Ovary (tissue), 9 donors: Measurements from ENCODE around the gene VPS52. TPM values are rescaled to one million over a fixed set of nuclear protein-coding genes. Genes with fewer than 3 reads are reported as not detected.

ENCODE experiments used
- DNase-seq, 5 donors: peaks; one replicate each; pipeline ENCODE4 v3.0.0-alpha.2; 2019 to 2020
- H3K27ac ChIP-seq, 2 donors: fragments of 200-600 bp; one replicate each; pipeline versions ENCODE4 v1.5.1 to v1.8.0; 2019 to 2022
- H3K27me3 ChIP-seq: fragments of 200-600 bp; one replicate; pipeline ENCODE4 v1.8.0; 2022
- H3K36me3 ChIP-seq: fragments of 200-600 bp; sonication (generic); one replicate; pipeline ENCODE4 v1.5.1; 2019
- H3K4me1 ChIP-seq: one replicate; pipeline ENCODE4 v1.8.1; 2013; ENCODE audit warnings: mild to moderate bottlenecking, moderate library complexity; ENCODE audit not compliant: insufficient read depth
- H3K4me3 ChIP-seq: fragments of 200-600 bp; sonication (generic); one replicate; pipeline ENCODE4 v1.5.1; 2017
- H3K9me3 ChIP-seq, 2 donors: fragments of 200-600 bp in 1 of 2; sonication (generic) in 1 of 2; one replicate each; pipeline versions ENCODE4 v1.5.1 to v1.8.1; 2013 to 2019; ENCODE audit warnings: mild to moderate bottlenecking in 1 of 2, moderate library complexity in 1 of 2
- CTCF ChIP-seq, 3 donors: fragments of 450-650 bp in 2 of 3; fragments of 200-600 bp in 1 of 3; IDR thresholded peaks; one replicate each; pipeline versions ENCODE4 v1.5.1 to v1.8.0; 2016 to 2022; ENCODE audit warnings: antibody characterized with exemption in 3 of 3, mild to moderate bottlenecking in 1 of 3
- EP300 ChIP-seq: sonication (generic); formaldehyde crosslinking; IDR thresholded peaks from one replicate; pipeline ENCODE4 v1.6.1; 2017; ENCODE audit warnings: antibody characterized with exemption
- POLR2A ChIP-seq: fragments of 450-650 bp; IDR thresholded peaks from one replicate; pipeline ENCODE4 v1.6.1; 2017; ENCODE audit warnings: antibody characterized with exemption, mild to moderate bottlenecking, moderate library complexity
- WGBS, 3 donors: extraction: QIAGEN DNeasy Blood & Tissue Kit in 1 of 3; methylation state at CpG; one replicate each; pipeline versions ENCODE4 v1.1.5 to v1.1.7; 2013 to 2017; 5-methylcytosine and 5-hydroxymethylcytosine counted together
- intact Hi-C, 4 donors: fragments of 100-400 bp; cut with DNase I; formaldehyde crosslinking; loops; one replicate each; pipeline versions ENCODE4 v1.11.0 to v1.15.1; 2022 to 2023
- polyA plus RNA-seq, 2 donors: library from polyadenylated mRNA; stranded (reverse); fragments of 200-250 nt in 1 of 2; fragments of 350-450 nt in 1 of 2; fragmentation: Illumina TruSeq in 1 of 2; extraction: RNeasy Lipid Tissue Mini Kit (QIAGEN cat#74804) in 1 of 2; gene quantifications; one replicate each; pipeline ENCODE4 v1.2.3, GENCODE V29; 2013 to 2014
- total RNA-seq, 7 donors: library from RNA; depleted of rRNA in 2 of 7; stranded (reverse); fragments of >200 nt in 2 of 7; fragmentation: NEBNext Ultra II Directional in 3 of 7; extraction: Animal tissue kit (Norgen Biotek cat#: 25700) in 3 of 7; gene quantifications; one replicate each; pipeline versions ENCODE4 v1.1.0 to v1.2.4, GENCODE V29; 2016 to 2023
- donor health status: DM: no; HTN: no; CAD: no; lungs with moderate emphysema.
- donor health status: DM: no; HTN: no; CAD: no.
- donor health status: Bipolar disorder and iron deficiency.
- donor health status: DM: yes; HTN: yes; CAD: no.
- donor health status: DM: no; HTN: no; CAD: no.
- donor health status: DM: yes; HTN: yes; CAD: no.

Gene VPS52
- total and polyA plus RNA-seq, 9 donors, result 24.0 to 56.7 (median 45.2) TPM

- Histone ChIP-seq H3K4me1 (no peaks in the 10 kb centered on the region), H3K36me3 (no peaks in the 10 kb centered on the region), H3K27me3 (no peaks in the 10 kb centered on the region), H3K27ac (no peak overlapping the region), H3K4me3 (no peak overlapping the region), H3K9me3 (no peaks in the 10 kb centered on the region)
- no peak for DNase-seq
- no peak for TF ChIP-seq POLR2A
- no peak for TF ChIP-seq EP300
- TF ChIP-seq CTCF (IDR thresholded peaks at IDR 0.05), result no peak
- 64 to 69% (median 67%) methylated on average over 13 of the region's 13 CpGs for WGBS, 3 donors
- intact Hi-C loops, result loop anchor here in 1 of 4 donors (10.0 kb wide), 1 partner anchor 136 kb away; the partner anchor contains the start of genes CUTA and PHF1
Observed at GRCh38 chr6:33279257-33279695, 7.6 kb upstream of the VPS52 start.

GRCh38 chr6:33278810-33279209, 7.1 kb upstream of the VPS52 start:
- 79 to 90% (median 81%) methylated on average over 3 of the region's 3 CpGs for WGBS, 3 donors
- no peaks in the 10 kb centered on the region for H3K9me3 ChIP-seq
- intact Hi-C loops, result loop anchor here in 1 of 4 donors (10.0 kb wide), 1 partner anchor 136 kb away; the partner anchor contains the start of genes CUTA and PHF1
- DNase-seq, result no peak
- no peaks in the 10 kb centered on the region for H3K27me3 ChIP-seq
- TF ChIP-seq CTCF (IDR thresholded peaks at IDR 0.05) (no peak), POLR2A (no peak), EP300 (no peak)
- H3K36me3 ChIP-seq, result no peaks in the 10 kb centered on the region
- no peak overlapping the region for H3K4me3 ChIP-seq
- H3K4me1 ChIP-seq, result peaks cover 2% of the 10 kb centered on the region
- no peak overlapping the region for H3K27ac ChIP-seq

- Histone ChIP-seq H3K9me3 (no peaks in the 10 kb centered on the region), H3K4me3 (no peak overlapping the region), H3K36me3 (no peaks in the 10 kb centered on the region), H3K4me1 (peaks cover 2% of the 10 kb centered on the region), H3K27ac (no peak overlapping the region), H3K27me3 (no peaks in the 10 kb centered on the region)
- WGBS, 3 donors, result 76 to 79% (median 78%) methylated on average over 8 to 9 of the region's 9 CpGs
- intact Hi-C loops, result loop anchor here in 1 of 4 donors (10.0 kb wide), 1 partner anchor 136 kb away; the partner anchor contains the start of genes CUTA and PHF1
- TF ChIP-seq EP300 (no peak), CTCF (IDR thresholded peaks at IDR 0.05) (no peak), POLR2A (no peak)
- DNase-seq, result no peak
Observed at GRCh38 chr6:33278392-33278741, 6.7 kb upstream of the VPS52 start.

GRCh38 chr6:33277663-33278391, 6.2 kb upstream of the VPS52 start:
- 51 to 63% (median 55%) methylated on average over 36 to 39 of the region's 39 CpGs for WGBS, 3 donors
- H3K27ac ChIP-seq, result peak overlapping the region in 1 of 2 donors; percentile 79
- DNase-seq, result no peak
- peaks cover 3% of the 10 kb centered on the region for H3K4me1 ChIP-seq
- no peaks in the 10 kb centered on the region for H3K36me3 ChIP-seq
- no peaks in the 10 kb centered on the region for H3K27me3 ChIP-seq
- no peaks in the 10 kb centered on the region for H3K9me3 ChIP-seq
- H3K4me3 ChIP-seq, result peak overlapping the region; percentile 52
- TF ChIP-seq POLR2A, result no peak
- intact Hi-C loops, result loop anchor here in 1 of 4 donors (10.0 kb wide), 1 partner anchor 137 kb away; the partner anchor contains the start of genes CUTA and PHF1
